ENCODE results near the gene CCDC70. TPM values are rescaled to one million over a fixed set of nuclear protein-coding genes. Genes with fewer than 3 reads are reported as not detected.
"Not testable (repeated sequence)": the region's sequence is repeated elsewhere in the genome, so short reads cannot be mapped to it uniquely, and the experiment has no call there.

CCDC70 gene
- total RNA-seq, 1 donor: not detected

DNA sequence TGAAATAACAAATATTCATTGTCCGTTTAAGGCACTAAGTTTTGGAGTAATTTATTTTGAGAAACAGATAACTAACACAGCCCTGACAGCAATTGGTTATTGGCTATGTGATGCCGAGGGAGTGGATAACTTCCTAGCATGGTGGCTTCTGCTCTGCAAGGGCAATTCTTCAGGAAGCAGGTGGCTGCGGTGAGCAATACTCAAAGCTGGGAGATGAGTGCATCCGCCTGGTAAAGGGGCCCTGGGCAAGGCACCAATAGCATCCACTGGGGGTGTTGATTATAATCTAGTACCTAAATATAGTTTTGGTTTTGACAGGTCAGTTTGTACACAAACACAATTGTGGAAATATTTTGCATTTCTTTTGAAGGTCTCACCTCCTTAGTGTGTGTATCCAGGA, 41.0 kb downstream of the CCDC70 start:
- no peaks in the 10 kb centered on the region for H3K27me3 ChIP-seq (ENCODE audit: insufficient read depth, low read length)
- H3K4me3 ChIP-seq (ENCODE audit: low read length): no peak overlapping the region
- no peaks in the 10 kb centered on the region for H3K9me3 ChIP-seq (ENCODE audit: low read depth, low read length)
- H3K4me1 ChIP-seq (ENCODE audit: insufficient read depth, low read length): no peaks in the 10 kb centered on the region

DNA sequence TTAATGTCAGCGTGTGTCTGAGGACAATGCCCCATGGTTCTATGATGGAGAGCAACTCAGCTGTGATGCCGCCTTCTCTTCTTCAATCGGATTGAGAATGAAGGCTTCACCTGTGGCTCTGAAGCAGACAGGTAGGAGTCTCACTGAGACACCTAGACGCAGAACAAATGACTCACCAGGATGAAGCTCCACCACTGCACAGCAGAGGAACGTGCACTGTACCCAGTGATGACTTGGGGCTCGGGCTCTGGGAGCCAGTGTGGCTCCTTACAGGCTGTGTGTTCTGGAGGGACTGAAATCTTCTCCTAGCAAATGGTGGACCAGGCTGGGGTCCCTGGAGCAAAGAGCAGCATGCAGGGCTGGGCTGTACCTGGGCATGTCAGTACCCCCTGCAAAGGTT, 44.0 kb downstream of the CCDC70 start:
- no peaks in the 10 kb centered on the region for H3K27me3 ChIP-seq (ENCODE audit: insufficient read depth, low read length)
- no peaks in the 10 kb centered on the region for H3K4me1 ChIP-seq (ENCODE audit: insufficient read depth, low read length)
- H3K4me3 ChIP-seq (ENCODE audit: low read length): no peak overlapping the region
- no peaks in the 10 kb centered on the region for H3K9me3 ChIP-seq (ENCODE audit: low read depth, low read length)

DNA sequence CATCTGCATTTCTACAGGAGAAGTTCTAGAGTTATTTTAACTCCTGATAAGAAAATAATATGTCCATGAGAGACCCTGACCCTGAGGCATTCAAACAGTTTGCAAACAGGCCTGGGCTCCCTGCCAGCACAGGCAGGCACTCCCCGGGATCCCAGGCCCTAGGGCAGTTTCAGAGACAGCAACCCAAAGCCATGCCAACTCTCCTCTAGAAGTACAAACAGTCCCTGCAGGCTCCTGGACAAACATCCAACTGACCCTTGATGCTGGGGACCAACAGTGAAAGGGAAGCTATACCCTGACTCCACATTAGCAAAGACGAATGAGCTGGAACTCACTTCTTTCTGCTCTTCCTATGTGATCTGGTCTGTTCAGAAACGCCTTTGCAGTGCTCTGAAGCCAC, 44.8 kb downstream of the CCDC70 start:
- H3K4me1 ChIP-seq (ENCODE audit: insufficient read depth, low read length): no peaks in the 10 kb centered on the region
- no peak overlapping the region for H3K4me3 ChIP-seq (ENCODE audit: low read length)
- no peaks in the 10 kb centered on the region for H3K27me3 ChIP-seq (ENCODE audit: insufficient read depth, low read length)
- H3K9me3 ChIP-seq (ENCODE audit: low read depth, low read length): no peaks in the 10 kb centered on the region

DNA sequence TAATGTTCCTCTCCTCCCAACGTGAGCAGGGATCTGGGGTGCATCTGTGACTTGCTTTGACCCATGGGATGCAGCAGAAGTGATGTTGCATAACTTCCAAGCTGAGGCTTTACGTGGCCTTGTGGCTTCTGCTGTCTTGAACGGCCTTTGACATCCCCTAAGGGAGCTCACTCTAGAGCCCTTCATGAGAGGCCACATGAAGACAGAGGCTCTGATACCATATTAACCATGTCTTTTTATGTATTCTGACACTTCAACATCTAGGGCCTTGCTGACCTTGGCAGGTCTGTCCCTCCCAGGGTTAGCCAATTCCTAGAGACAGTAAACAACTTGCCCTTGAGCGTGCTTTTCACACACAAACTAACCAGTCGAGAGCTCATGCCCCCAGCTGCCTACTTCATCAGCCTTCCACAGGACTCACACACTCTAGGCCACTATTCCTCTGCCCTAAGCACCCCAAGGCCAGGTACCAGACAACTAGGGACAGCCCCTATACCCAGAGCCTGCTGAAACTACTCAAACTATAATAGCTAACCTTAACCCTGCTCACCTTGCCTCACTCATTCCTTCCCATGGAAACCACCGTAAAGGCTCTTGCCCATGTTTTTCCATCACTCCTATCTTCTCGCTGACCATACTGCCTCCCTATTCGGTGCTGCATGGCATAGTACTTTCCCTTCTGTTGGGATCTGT, 45.4 kb downstream of the CCDC70 start:
- H3K9me3 ChIP-seq (ENCODE audit: low read depth, low read length): no peaks in the 10 kb centered on the region
- H3K4me1 ChIP-seq (ENCODE audit: insufficient read depth, low read length): no peaks in the 10 kb centered on the region
- H3K4me3 ChIP-seq (ENCODE audit: low read length): no peak overlapping the region
- no peaks in the 10 kb centered on the region for H3K27me3 ChIP-seq (ENCODE audit: insufficient read depth, low read length)

DNA sequence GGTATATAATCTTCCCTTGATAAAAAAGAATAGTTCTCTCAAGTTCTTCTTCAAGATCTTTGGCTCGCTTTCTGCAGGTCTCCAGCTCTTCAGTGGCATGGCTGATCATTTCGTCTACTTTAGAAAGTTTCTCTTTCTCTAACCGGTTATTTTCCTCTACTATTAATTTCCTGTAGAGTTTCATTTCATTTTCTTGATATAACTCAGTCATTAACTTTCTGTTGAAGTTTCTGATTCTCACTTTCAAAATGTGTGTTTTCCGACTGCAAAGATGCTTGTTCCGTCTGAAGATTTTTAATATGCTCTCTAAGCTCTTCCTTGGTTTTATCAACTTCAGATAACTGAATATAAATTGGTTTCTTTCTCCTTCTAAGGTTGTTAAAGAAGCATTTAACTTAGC, 47.5 kb downstream of the CCDC70 start:
- H3K27me3 ChIP-seq (ENCODE audit: insufficient read depth, low read length); H3K9me3 ChIP-seq (ENCODE audit: low read depth, low read length); H3K4me3 ChIP-seq (ENCODE audit: low read length); H3K4me1 ChIP-seq (ENCODE audit: insufficient read depth, low read length): not testable (repeated sequence)

DNA sequence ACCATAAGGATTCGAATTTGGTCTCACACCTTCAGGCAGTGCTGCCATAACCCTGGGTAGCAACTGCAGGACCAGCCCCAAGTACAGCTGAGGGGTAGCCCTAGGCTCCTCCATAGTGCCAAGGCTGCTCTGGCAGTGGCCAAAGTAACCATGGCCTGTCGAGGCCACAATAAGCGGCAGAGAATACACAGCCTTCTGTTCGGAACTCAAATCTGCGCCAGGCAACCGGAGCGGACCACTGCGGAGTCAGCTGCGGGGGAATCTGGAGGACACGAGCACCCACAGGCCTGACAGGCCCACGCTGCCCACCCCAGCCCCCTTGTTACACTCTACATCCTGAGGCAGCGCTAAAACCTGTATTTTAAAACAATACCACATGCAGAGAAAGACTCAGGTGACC, 48.7 kb downstream of the CCDC70 start:
- Histone ChIP-seq H3K4me3 (ENCODE audit: low read length) (no peak overlapping the region), H3K27me3 (ENCODE audit: insufficient read depth, low read length) (no peaks in the 10 kb centered on the region), H3K9me3 (ENCODE audit: low read depth, low read length) (no peaks in the 10 kb centered on the region), H3K4me1 (ENCODE audit: insufficient read depth, low read length) (no peaks in the 10 kb centered on the region)

DNA sequence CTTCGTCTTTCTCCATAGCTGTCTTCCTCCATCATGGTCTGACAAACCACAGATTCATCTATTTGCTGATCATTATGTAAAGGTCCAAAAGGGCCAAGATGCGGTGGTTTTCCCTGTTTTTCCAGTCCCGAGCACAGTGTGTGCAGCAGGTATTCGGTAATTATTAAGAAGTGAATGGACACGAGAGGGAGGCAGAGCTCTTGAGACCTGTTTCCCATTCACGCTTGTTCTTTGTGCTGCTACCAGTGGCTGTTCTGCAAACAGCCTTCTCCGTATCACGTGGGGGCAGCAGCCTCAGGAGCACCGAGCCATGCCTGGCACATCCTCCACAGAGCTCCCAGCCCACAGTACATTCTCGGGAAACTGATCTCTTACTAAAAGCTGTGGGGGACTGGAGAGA, 50.3 kb downstream of the CCDC70 start:
- Histone ChIP-seq H3K4me1 (ENCODE audit: insufficient read depth, low read length) (no peaks in the 10 kb centered on the region), H3K4me3 (ENCODE audit: low read length) (no peak overlapping the region), H3K9me3 (ENCODE audit: low read depth, low read length) (no peaks in the 10 kb centered on the region), H3K27me3 (ENCODE audit: insufficient read depth, low read length) (no peaks in the 10 kb centered on the region)

DNA sequence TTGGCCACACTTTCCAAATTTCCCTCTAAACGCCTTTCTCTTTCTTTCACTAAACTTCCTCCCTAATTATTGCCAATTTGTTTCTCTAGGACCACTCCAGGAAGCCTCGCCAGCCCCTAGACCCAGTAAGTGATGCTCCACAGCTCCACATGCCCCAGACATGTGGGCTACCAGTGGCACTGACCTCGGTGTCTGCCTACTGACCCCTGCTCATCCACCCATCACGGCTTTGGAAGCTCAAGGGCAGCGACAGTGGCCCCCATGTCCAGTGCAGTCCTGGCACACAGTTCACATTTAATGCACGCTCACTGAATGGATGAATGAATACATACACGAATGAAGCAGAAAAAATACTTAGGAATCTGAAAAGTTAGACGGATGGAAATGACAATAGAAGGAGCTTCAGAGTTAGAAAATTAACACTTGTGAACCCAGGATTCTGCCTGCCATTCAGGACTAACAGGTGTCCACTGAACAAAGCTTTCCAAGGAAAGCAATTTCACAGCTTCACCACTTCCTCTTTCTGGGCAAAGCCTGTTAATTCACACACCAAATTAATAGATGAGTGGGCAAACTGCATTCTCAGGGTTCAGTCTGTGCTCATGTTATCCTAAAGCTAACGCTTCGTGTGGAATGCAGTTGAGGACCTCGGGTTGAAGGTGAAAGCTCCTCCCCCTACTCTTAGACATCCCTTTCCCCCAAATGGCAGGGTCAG, 50.9 kb downstream of the CCDC70 start:
- no peaks in the 10 kb centered on the region for H3K4me1 ChIP-seq (ENCODE audit: insufficient read depth, low read length)
- H3K27me3 ChIP-seq (ENCODE audit: insufficient read depth, low read length): no peaks in the 10 kb centered on the region
- no peak overlapping the region for H3K4me3 ChIP-seq (ENCODE audit: low read length)
- H3K9me3 ChIP-seq (ENCODE audit: low read depth, low read length): no peaks in the 10 kb centered on the region

DNA sequence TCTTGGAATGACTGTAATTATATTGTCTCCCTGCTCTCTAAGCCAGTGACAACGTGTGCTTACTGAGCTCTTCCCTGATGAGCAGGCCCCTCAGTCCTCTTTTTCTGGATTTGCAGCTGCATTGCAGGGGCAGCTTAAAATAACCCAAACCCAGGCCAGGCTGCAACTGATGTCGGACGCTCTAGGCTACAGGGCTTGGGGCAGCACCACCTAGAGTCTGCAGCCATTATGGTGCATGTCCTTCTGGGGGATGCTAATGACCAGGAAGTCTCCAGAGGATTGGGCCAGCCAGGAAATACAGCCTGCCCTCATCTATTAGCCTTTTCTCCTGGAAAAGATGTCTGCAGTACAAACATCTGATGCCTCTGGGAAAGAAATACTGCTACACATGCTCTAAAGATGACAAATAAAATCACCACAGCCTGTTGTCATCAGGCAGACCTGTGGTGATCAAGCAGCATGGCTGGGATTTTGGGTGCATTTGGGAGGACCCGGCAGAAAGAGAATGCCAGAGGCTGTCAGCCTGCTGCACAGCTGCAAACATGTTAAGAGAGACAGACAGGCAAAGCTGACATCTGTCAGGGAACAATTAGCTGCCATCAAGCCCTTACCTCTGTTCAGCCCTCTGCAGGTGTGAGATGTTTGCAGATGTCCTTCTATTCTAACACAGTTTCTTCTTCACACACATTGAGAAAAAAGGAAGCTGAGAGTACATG, 51.8 kb downstream of the CCDC70 start:
- Histone ChIP-seq H3K4me1 (ENCODE audit: insufficient read depth, low read length) (no peaks in the 10 kb centered on the region), H3K4me3 (ENCODE audit: low read length) (no peak overlapping the region), H3K9me3 (ENCODE audit: low read depth, low read length) (no peaks in the 10 kb centered on the region), H3K27me3 (ENCODE audit: insufficient read depth, low read length) (no peaks in the 10 kb centered on the region)

DNA sequence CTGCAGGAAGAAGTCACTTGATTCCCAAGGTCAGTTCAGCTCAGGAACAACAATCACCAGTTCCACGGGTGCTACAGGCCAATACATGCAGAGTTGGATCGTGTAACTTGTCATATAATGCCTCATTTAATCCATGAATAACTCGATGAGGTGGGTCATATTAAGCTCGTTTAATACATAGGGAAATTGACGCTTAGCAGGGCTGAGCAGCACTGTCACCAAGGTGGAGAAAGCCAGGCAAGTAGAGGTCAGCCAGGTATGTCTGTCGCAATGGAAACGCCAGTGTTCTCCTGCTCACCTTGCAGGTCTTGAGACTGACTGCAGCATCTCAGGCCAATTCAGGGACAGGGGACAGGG, 52.3 kb downstream of the CCDC70 start:
- Histone ChIP-seq H3K27me3 (ENCODE audit: insufficient read depth, low read length) (no peaks in the 10 kb centered on the region), H3K4me3 (ENCODE audit: low read length) (no peak overlapping the region), H3K9me3 (ENCODE audit: low read depth, low read length) (no peaks in the 10 kb centered on the region), H3K4me1 (ENCODE audit: insufficient read depth, low read length) (no peaks in the 10 kb centered on the region)

Other genes starting within 250 kb of the CCDC70 start
- 3.6 TPM for gene DHRS12, start 57.8 kb upstream of the CCDC70 start, total RNA-seq
- 1.0 TPM for gene TMEM272, start 16.8 kb upstream of the CCDC70 start, total RNA-seq
- 0.21 TPM for gene ATP7B, start 149.5 kb downstream of the CCDC70 start, total RNA-seq
- gene ALG11, start 150.4 kb downstream of the CCDC70 start, total RNA-seq: 21.0 TPM
- gene UTP14C, start 162.7 kb downstream of the CCDC70 start, total RNA-seq: 3.6 TPM